ENCODE results near the gene SPINK13. TPM values are rescaled to one million over a fixed set of nuclear protein-coding genes. Genes with fewer than 3 reads are reported as not detected.

The SPINK13 gene
- total RNA-seq, 1 experiment from 2014 or later = not detected

DNA sequence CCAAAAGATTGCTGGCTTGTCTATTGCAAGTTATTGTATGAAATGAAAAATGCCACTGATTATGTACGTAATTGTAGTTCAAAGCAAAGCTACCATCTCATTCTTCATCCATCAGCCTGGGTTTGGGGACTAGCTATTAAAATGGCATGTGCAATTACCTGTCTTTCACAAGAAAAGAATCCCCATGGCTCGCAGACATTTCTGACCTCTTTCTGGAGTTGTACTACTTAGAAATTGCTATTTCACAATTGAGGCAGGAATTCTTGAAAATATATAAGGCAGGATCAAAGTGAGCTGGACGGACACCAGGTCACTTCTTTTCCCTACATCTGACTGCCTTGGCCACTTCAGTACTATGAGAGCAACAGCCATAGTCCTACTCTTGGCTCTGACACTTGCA, 66.7 kb downstream of the SPINK13 start, which contains the start of gene SPINK9:
Gene SPINK9 (plus strand): TSS at position 301 of the 400 bp plus-strand sequence. CDS start 55 bp downstream, at position 356.
- no peaks in the 10 kb centered on the region for H3K9me3 ChIP-seq (replicated peaks)
- H3K4me1 ChIP-seq (replicated peaks) = no peaks in the 10 kb centered on the region
- H3K27ac ChIP-seq = no peak within 1 kb of the TSS
- H3K27me3 ChIP-seq (replicated peaks) = no peaks in the 10 kb centered on the region
- H3K4me3 ChIP-seq = no peak within 1 kb of the TSS
- DNase-seq (ENCODE audit: low read depth in 1 of 2, low spot score in 2 of 2) = no peak
- no peaks in the 10 kb centered on the region for H3K36me3 ChIP-seq

Other genes starting within 250 kb of the SPINK13 start
- gene SPINK5, start 204.8 kb upstream of the SPINK13 start, total RNA-seq (2014; rRNA removed; shearing (Covaris generic)) = not detected in 2 replicates
- not detected in 2 replicates for gene SPINK14, start 100.2 kb upstream of the SPINK13 start, total RNA-seq (2014; rRNA removed; shearing (Covaris generic))
- not detected in 2 replicates for gene SPINK6, start 65.8 kb upstream of the SPINK13 start, total RNA-seq (2014; rRNA removed; shearing (Covaris generic))
- gene MARCOL, start 30.3 kb upstream of the SPINK13 start, total RNA-seq (2014; rRNA removed; shearing (Covaris generic)) = not detected in 2 replicates
- gene SPINK7, start 43.6 kb downstream of the SPINK13 start, total RNA-seq (2014; rRNA removed; shearing (Covaris generic)) = not detected in 2 replicates
- gene SPINK9, start 66.8 kb downstream of the SPINK13 start, total RNA-seq (2014; rRNA removed; shearing (Covaris generic)) = not detected in 2 replicates
- 58.4 and 60.2 TPM in 2 replicates for gene FBXO38, start 115.2 kb downstream of the SPINK13 start, total RNA-seq (2014; rRNA removed; shearing (Covaris generic))

Measured in SJSA1 (cell line).